DOHH2 (cell line): ENCODE results near the gene LRRC55.

Experiments
- H3F3A ChIP-seq: fragments of 200-600 bp; sonication (generic), shearing (Covaris generic); 2 replicates; pipeline ENCODE4 v1.6.0; 2016; ENCODE audit warnings: antibody characterized with exemption, mild to moderate bottlenecking; ENCODE audit not compliant: control insufficient read depth, insufficient read depth
- H3K27ac ChIP-seq: fragments of 200-600 bp; sonication (generic); 2 replicates; pipeline ENCODE4 v1.5.1; 2014; ENCODE audit warnings: low read depth, mild to moderate bottlenecking, low read length, moderate library complexity
- H3K27me3 ChIP-seq: fragments of 200-600 bp; sonication (generic); 2 replicates; pipeline ENCODE4 v1.6.1; 2014; ENCODE audit warnings: mild to moderate bottlenecking, low read length, mixed read lengths; ENCODE audit not compliant: control insufficient read depth
- H3K36me3 ChIP-seq: fragments of 200-600 bp; sonication (generic); 2 replicates; pipeline ENCODE4 v1.6.1; 2014; ENCODE audit warnings: mild to moderate bottlenecking, low read length, moderate library complexity, mixed read lengths; ENCODE audit not compliant: control insufficient read depth
- H3K4me1 ChIP-seq: fragments of 200-600 bp; sonication (generic); 2 replicates; pipeline ENCODE4 v1.6.1; 2014; ENCODE audit warnings: mild to moderate bottlenecking, low read length, mixed read lengths; ENCODE audit not compliant: control insufficient read depth
- H3K4me2 ChIP-seq: fragments of 200-600 bp; sonication (generic); 2 replicates; pipeline ENCODE4 v1.6.0; 2014; ENCODE audit warnings: mild to moderate bottlenecking, low read length, moderate library complexity
- H3K4me3 ChIP-seq: fragments of 200-600 bp; sonication (generic); 2 replicates; pipeline ENCODE4 v1.5.1; 2014; ENCODE audit warnings: mild to moderate bottlenecking, low read length, mixed read lengths
- H3K79me2 ChIP-seq: fragments of 200-600 bp; sonication (generic); 2 replicates; pipeline ENCODE4 v1.6.1; 2014; ENCODE audit warnings: mild to moderate bottlenecking, low read length, mixed read lengths; ENCODE audit not compliant: control insufficient read depth
- H3K9me2 ChIP-seq: fragments of 200-600 bp; sonication (generic); replicated peaks from 2 replicates; pipeline ENCODE4 v1.6.1; 2014; ENCODE audit warnings: mild to moderate bottlenecking, low read length, mixed read lengths; ENCODE audit not compliant: control insufficient read depth
- H3K9me3 ChIP-seq: fragments of 200-600 bp; sonication (generic); 2 replicates; pipeline ENCODE4 v1.6.1; 2014; ENCODE audit warnings: antibody characterized with exemption, low read length, mixed read lengths; ENCODE audit not compliant: control insufficient read depth, insufficient read depth
- H4K20me1 ChIP-seq: fragments of 200-600 bp; sonication (generic); 2 replicates; pipeline ENCODE4 v1.6.0; 2014; ENCODE audit warnings: low read depth, mild to moderate bottlenecking, antibody characterized with exemption, low read length, moderate library complexity; ENCODE audit not compliant: control insufficient read depth, insufficient read depth
- CTCF ChIP-seq: fragments of 200-600 bp; sonication (generic); IDR thresholded peaks from one replicate; pipeline ENCODE4 v1.5.1; 2014; ENCODE audit warnings: antibody characterized with exemption, mild to moderate bottlenecking, low read depth, low read length; ENCODE audit not compliant: poor library complexity, severe bottlenecking
- EZH2phosphoT487 ChIP-seq: fragments of 200-600 bp; sonication (generic); IDR thresholded peaks from 2 replicates; pipeline ENCODE4 v1.6.1; 2017; ENCODE audit warnings: borderline replicate concordance, mild to moderate bottlenecking, antibody characterized with exemption, low read length, moderate library complexity, mixed read lengths

The LRRC55 gene

GRCh38 chr11:57219021-57219627 is 37.4 kb downstream of the LRRC55 start:
- no peaks in the 10 kb centered on the region for H3K9me3 ChIP-seq
- no peaks in the 10 kb centered on the region for H3K27me3 ChIP-seq
- H3K4me1 ChIP-seq = no peaks in the 10 kb centered on the region
- no peak overlapping the region for H3K4me3 ChIP-seq
- no peaks in the 10 kb centered on the region for H3K9me2 ChIP-seq
- H4K20me1 ChIP-seq = no peaks in the 10 kb centered on the region
- no peak overlapping the region for H3K27ac ChIP-seq
- H3K79me2 ChIP-seq = no peaks in the 10 kb centered on the region
- TF ChIP-seq EZH2phosphoT487 (no peak), CTCF (no peak)
- no peaks in the 10 kb centered on the region for H3K36me3 ChIP-seq
- H3K4me2 ChIP-seq = no peak overlapping the region
- H3F3A ChIP-seq = no peaks in the 10 kb centered on the region

GRCh38 chr11:57222239-57222638 is 40.5 kb downstream of the LRRC55 start:
- Histone ChIP-seq H3K9me3 (no peaks in the 10 kb centered on the region), H3K4me3 (no peak overlapping the region), H3K27ac (no peak overlapping the region), H3K36me3 (no peaks in the 10 kb centered on the region), H3K4me1 (no peaks in the 10 kb centered on the region), H4K20me1 (no peaks in the 10 kb centered on the region), H3K27me3 (no peaks in the 10 kb centered on the region), H3F3A (no peaks in the 10 kb centered on the region), H3K4me2 (no peak overlapping the region), H3K79me2 (no peaks in the 10 kb centered on the region), H3K9me2 (no peaks in the 10 kb centered on the region)
- TF ChIP-seq EZH2phosphoT487 (no peak), CTCF (no peak)

- Histone ChIP-seq H3K4me1 (no peaks in the 10 kb centered on the region), H3K9me2 (no peaks in the 10 kb centered on the region), H3F3A (no peaks in the 10 kb centered on the region), H3K4me3 (no peak overlapping the region), H3K4me2 (no peak overlapping the region), H4K20me1 (no peaks in the 10 kb centered on the region), H3K27me3 (no peaks in the 10 kb centered on the region), H3K79me2 (no peaks in the 10 kb centered on the region), H3K27ac (no peak overlapping the region), H3K36me3 (no peaks in the 10 kb centered on the region), H3K9me3 (no peaks in the 10 kb centered on the region)
- TF ChIP-seq EZH2phosphoT487 = no peak
- TF ChIP-seq CTCF = no peak
Observed at GRCh38 chr11:57223601-57224000, 41.8 kb downstream of the LRRC55 start.

GRCh38 chr11:57224128-57224527 is 42.4 kb downstream of the LRRC55 start:
- no peaks in the 10 kb centered on the region for H3F3A ChIP-seq
- TF ChIP-seq EZH2phosphoT487 (no peak), CTCF (no peak)
- H3K9me3 ChIP-seq = no peaks in the 10 kb centered on the region
- no peaks in the 10 kb centered on the region for H3K27me3 ChIP-seq
- H3K4me1 ChIP-seq = no peaks in the 10 kb centered on the region
- H4K20me1 ChIP-seq = no peaks in the 10 kb centered on the region
- no peaks in the 10 kb centered on the region for H3K9me2 ChIP-seq
- no peak overlapping the region for H3K27ac ChIP-seq
- H3K4me2 ChIP-seq = no peak overlapping the region
- no peaks in the 10 kb centered on the region for H3K36me3 ChIP-seq
- no peaks in the 10 kb centered on the region for H3K79me2 ChIP-seq
- no peak overlapping the region for H3K4me3 ChIP-seq
